OCI-LY7 (cell line): Measurements from ENCODE around the gene DOHH. TPM values are rescaled to one million over a fixed set of nuclear protein-coding genes. Genes with fewer than 3 reads are reported as not detected.

Source experiments
- BruUV-seq: library from RNA; stranded (reverse); fragments of 400-500 nt; replicated peaks from 2 replicates; lab custom pipeline; 2021; lab: Mats Ljungman, UMichigan
- CTCF ChIA-PET: fragments of 300-600 bp; sonication (Branson Sonifier 250); formaldehyde crosslinking; loops from one replicate; lab custom pipeline; 2022; ENCODE audit warnings: antibody characterized with exemption; ENCODE audit not compliant: unreplicated experiment; lab: Charles Lee
- POLR2A ChIA-PET: fragments of 300-600 bp; sonication (Branson Sonifier 250); formaldehyde crosslinking; loops from one replicate; lab custom pipeline; 2022; ENCODE audit warnings: antibody characterized with exemption; lab: Charles Lee
- DNase-seq: peaks from one replicate; pipeline ENCODE4 v3.0.0-alpha.2; 2015; ENCODE audit warnings: low spot score
- H2AFZ ChIP-seq: fragments of 200-600 bp; sonication (generic), shearing (Covaris generic); 2 replicates; pipeline ENCODE4 v1.6.1; 2014; ENCODE audit warnings: mild to moderate bottlenecking, antibody characterized with exemption, low read length, moderate library complexity
- H3K27ac ChIP-seq: fragments of 200-600 bp; sonication (generic); 2 replicates; pipeline ENCODE4 v1.5.1; 2014; ENCODE audit warnings: mixed run types, low read depth, mild to moderate bottlenecking, moderate library complexity, low read length, inconsistent platforms; ENCODE audit not compliant: poor library complexity, severe bottlenecking
- H3K36me3 ChIP-seq: fragments of 200-600 bp; sonication (generic); 2 replicates; pipeline ENCODE4 v1.6.1; 2014; ENCODE audit warnings: mild to moderate bottlenecking, antibody characterized with exemption, low read length, moderate library complexity, mixed read lengths; ENCODE audit not compliant: insufficient read depth
- H3K4me1 ChIP-seq: fragments of 200-600 bp; sonication (generic); 2 replicates; pipeline ENCODE4 v1.5.1; 2014; ENCODE audit warnings: mild to moderate bottlenecking, low read length; ENCODE audit not compliant: insufficient read depth, poor library complexity, severe bottlenecking
- H3K4me2 ChIP-seq: fragments of 200-600 bp; sonication (generic); 2 replicates; pipeline ENCODE4 v1.6.1; 2014; ENCODE audit warnings: mild to moderate bottlenecking, low read length
- H3K4me3 ChIP-seq: fragments of 200-600 bp; sonication (generic); 2 replicates; pipeline ENCODE4 v1.5.1; 2014; ENCODE audit warnings: mild to moderate bottlenecking, low read depth, low read length; ENCODE audit not compliant: poor library complexity, severe bottlenecking
- H3K79me2 ChIP-seq: fragments of 200-600 bp; sonication (generic); 2 replicates; pipeline ENCODE4 v1.6.1; 2016; ENCODE audit warnings: low read depth, mild to moderate bottlenecking, low read length, moderate library complexity, mixed read lengths; ENCODE audit not compliant: insufficient read depth
- H3K9me2 ChIP-seq: fragments of 200-600 bp; sonication (generic); 2 replicates; pipeline ENCODE4 v1.6.1; 2016; ENCODE audit warnings: mild to moderate bottlenecking, low read length, mixed read lengths; ENCODE audit not compliant: insufficient read depth
- H3K9me3 ChIP-seq: fragments of 200-600 bp; sonication (generic); 2 replicates; pipeline ENCODE4 v1.6.1; 2014; ENCODE audit warnings: mild to moderate bottlenecking, mixed run types, low read length, mixed read lengths
- H4K20me1 ChIP-seq: fragments of 200-600 bp; sonication (generic); 2 replicates; pipeline ENCODE4 v1.6.1; 2014; ENCODE audit warnings: mild to moderate bottlenecking, antibody characterized with exemption, low read length, moderate library complexity, mixed read lengths; ENCODE audit not compliant: insufficient read depth
- CTCF ChIP-seq: fragments of 200-600 bp; sonication (generic); conservative IDR thresholded peaks from 2 replicates; pipeline ENCODE4 v1.5.1; 2014; ENCODE audit warnings: mild to moderate bottlenecking, antibody characterized with exemption, low read length, moderate library complexity, mixed read lengths
- EZH2phosphoT487 ChIP-seq: fragments of 200-600 bp; sonication (generic); IDR thresholded peaks from 2 replicates; pipeline ENCODE4 v1.6.1; 2018; ENCODE audit warnings: low read depth, borderline replicate concordance, mild to moderate bottlenecking, mixed run types, antibody characterized with exemption, low read length, moderate library complexity, mixed read lengths
- intact Hi-C: fragments of 100-400 bp; cut with micrococcal nuclease; formaldehyde crosslinking; loops from one replicate; pipeline ENCODE4 v1.10.0; 2022; ENCODE audit not compliant: unreplicated experiment
- total RNA-seq, 2 experiments: library from RNA; depleted of rRNA in 1 of 2; stranded (reverse); fragments of >200 nt in 1 of 2; shearing (Covaris generic) in 1 of 2; gene quantifications; 2 replicates each; pipeline ENCODE4 v1.2.3, GENCODE V29; 2014 to 2022

The DOHH gene
- total RNA-seq, 2 experiments from 2014 or later: 11.3 to 13.1 TPM

- H3K36me3 ChIP-seq: peaks cover 49% of the 10 kb centered on the region; the same call in 1 of the 2 replicates
- no peaks in the 10 kb centered on the region for H3K79me2 ChIP-seq
- H3K9me3 ChIP-seq: no peaks in the 10 kb centered on the region
- intact Hi-C loops: loop anchor here (5.0 kb wide), 2 partner anchors 71 to 161 kb away; partner anchors contain the start of gene TJP3
- no peak overlapping the region for H3K4me3 ChIP-seq
- H3K9me2 ChIP-seq: no peaks in the 10 kb centered on the region
- no peak overlapping the region for H2AFZ ChIP-seq
- DNase-seq: no peak
- H3K4me2 ChIP-seq: no peak overlapping the region
- H3K27ac ChIP-seq: no peak overlapping the region
- H3K4me1 ChIP-seq: no peaks in the 10 kb centered on the region
- BruUV-seq: no TSS peak
- ChIA-PET CTCF (interaction anchor here (1.0 kb wide), 1 partner anchor 18 kb away, joined by 4 read pairs; no protein-coding TSS in a partner anchor), POLR2A (no interaction called here)
- no peaks in the 10 kb centered on the region for H4K20me1 ChIP-seq
- TF ChIP-seq EZH2phosphoT487: no peak
Measured at GRCh38 chr19:3546119-3546518, 45.6 kb upstream of the DOHH start.

- TF ChIP-seq CTCF (no peak), EZH2phosphoT487 (no peak)
- Histone ChIP-seq H3K9me3 (no peaks in the 10 kb centered on the region), H3K36me3 (peaks cover 44% of the 10 kb centered on the region; the same call in 1 of the 2 replicates), H3K27ac (no peak overlapping the region), H3K4me1 (no peaks in the 10 kb centered on the region), H3K4me2 (no peak overlapping the region), H3K4me3 (no peak overlapping the region), H3K9me2 (no peaks in the 10 kb centered on the region), H3K79me2 (no peaks in the 10 kb centered on the region), H4K20me1 (no peaks in the 10 kb centered on the region), H2AFZ (no peak overlapping the region)
- no TSS peak for BruUV-seq
- POLR2A ChIA-PET: no interaction called here
- DNase-seq: no peak
- intact Hi-C loops: loop anchor here (5.0 kb wide), 2 partner anchors 72 to 162 kb away; partner anchors contain the start of gene TJP3
- CTCF ChIA-PET: interaction anchor here (1.0 kb wide), 1 partner anchor 18 kb away, joined by 4 read pairs; no protein-coding TSS in a partner anchor
Measured at GRCh38 chr19:3545669-3546034, 45.2 kb upstream of the DOHH start.

- peak; percentile 88 for TF ChIP-seq CTCF
- TF ChIP-seq EZH2phosphoT487: no peak
- H2AFZ ChIP-seq: no peak overlapping the region
- peak; percentile 58 for DNase-seq
- no peak overlapping the region for H3K27ac ChIP-seq
- no peaks in the 10 kb centered on the region for H4K20me1 ChIP-seq
- ChIA-PET CTCF (interaction anchor here (0.6 to 1.1 kb wide), 2 partner anchors 12 to 77 kb away, joined by 3 to 4 read pairs; no protein-coding TSS in a partner anchor), POLR2A (interaction anchor here (0.6 kb wide), 1 partner anchor 73 kb away, joined by 3 read pairs; no protein-coding TSS in a partner anchor)
- no peaks in the 10 kb centered on the region for H3K79me2 ChIP-seq
- no peak overlapping the region for H3K4me2 ChIP-seq
- BruUV-seq: no TSS peak
- no peaks in the 10 kb centered on the region for H3K4me1 ChIP-seq
- no peaks in the 10 kb centered on the region for H3K9me2 ChIP-seq
- no peaks in the 10 kb centered on the region for H3K9me3 ChIP-seq
- peaks cover 42% of the 10 kb centered on the region; the same call in 1 of the 2 replicates for H3K36me3 ChIP-seq
- no peak overlapping the region for H3K4me3 ChIP-seq
- intact Hi-C loops: loop anchor here (5.0 kb wide), 2 partner anchors 72 to 162 kb away; partner anchors contain the start of gene TJP3
Measured at GRCh38 chr19:3544742-3545668, 44.5 kb upstream of the DOHH start.
